ENCODE data around the gene ANKRD34A. TPM values are rescaled to one million over a fixed set of nuclear protein-coding genes. Genes with fewer than 3 reads are reported as not detected.

ANKRD34A gene
- polyA plus RNA-seq, 3 donors: 0.31 TPM; not detected in 2

DNA sequence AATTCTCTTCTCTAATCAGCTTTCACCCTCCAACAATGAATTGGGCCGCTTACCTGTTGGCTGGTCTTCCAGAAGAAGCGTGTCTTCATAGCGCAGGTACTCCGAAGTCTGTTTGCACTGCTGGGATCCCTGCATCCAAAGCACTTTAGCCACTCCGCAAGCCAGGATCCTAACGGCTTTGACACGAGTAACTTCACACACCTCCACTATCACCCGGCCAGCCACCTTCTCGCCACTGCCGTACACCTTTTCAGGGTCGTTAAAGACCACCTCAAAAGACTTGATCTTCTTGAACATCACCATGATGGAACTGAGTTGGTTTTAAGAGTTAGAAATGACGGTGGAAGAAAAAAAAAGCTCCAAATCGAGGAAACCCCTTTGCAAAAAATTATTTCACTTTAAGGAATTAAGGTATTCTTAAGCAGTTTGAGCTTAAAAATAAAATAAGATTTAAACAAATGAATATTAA, 31.6 kb upstream of the ANKRD34A start:
- Histone ChIP-seq H4K20me1 (ENCODE audit: insufficient read depth, low read length) (peaks cover 54% of the 10 kb centered on the region), H3K4me2 (replicated peaks; ENCODE audit: extremely low read depth, low read length, poor library complexity, severe bottlenecking) (peak overlapping the region; percentile 97), H3K27me3 (ENCODE audit: control insufficient read depth in 2 of 2, insufficient read depth in 2 of 2, low read length in 2 of 2) (no peaks in the 10 kb centered on the region), H3K79me2 (ENCODE audit: insufficient read depth, low read length) (peaks cover 81% of the 10 kb centered on the region), H3K9me3 (replicated peaks in 1 of 2; ENCODE audit: control insufficient read depth in 1 of 2, insufficient read depth in 1 of 2, low read length in 2 of 2) (no peaks in the 10 kb centered on the region), H3K27ac (ENCODE audit: low read depth in 1 of 2, low read length in 2 of 2) (peak overlapping the region; percentile 78 to 84), H2AFZ (ENCODE audit: insufficient read depth, low read depth, low read length, poor library complexity, severe bottlenecking) (no peak overlapping the region), H3K9ac (ENCODE audit: insufficient read depth, low read length, poor library complexity, severe bottlenecking) (peak overlapping the region; percentile 78), H3K4me3 (replicated peaks in 1 of 3; ENCODE audit: low read depth in 2 of 3, low read length in 3 of 3) (peak overlapping the region; percentile 87 to 100 (median 99)), H3K4me1 (ENCODE audit: control insufficient read depth in 1 of 2, insufficient read depth in 2 of 2, low read length in 2 of 2) (peaks cover 41 to 61% of the 10 kb centered on the region in 2 donors), H3K36me3 (replicated peaks in 1 of 2; ENCODE audit: control insufficient read depth in 1 of 2, insufficient read depth in 2 of 2, low read length in 2 of 2) (peaks cover 41 to 43% of the 10 kb centered on the region in 2 donors)
- Mint-ChIP-seq H3K36me3 (peaks cover 42 to 45% of the 10 kb centered on the region in 2 donors), H3K4me1 (peaks cover 64% of the 10 kb centered on the region), H3K4me3 (peak overlapping the region; percentile 99 to 100), H3K9me3 (peaks cover 0 to 12% (median 2%) of the 10 kb centered on the region in 7 donors), H3K27ac (peak overlapping the region; percentile 93 to 99 (median 97)), H3K27me3 (ENCODE audit: low read depth in 3 of 3) (peaks cover 0 to 5% (median 0%) of the 10 kb centered on the region in 3 donors)
- TF ChIP-seq, protein P1, sequence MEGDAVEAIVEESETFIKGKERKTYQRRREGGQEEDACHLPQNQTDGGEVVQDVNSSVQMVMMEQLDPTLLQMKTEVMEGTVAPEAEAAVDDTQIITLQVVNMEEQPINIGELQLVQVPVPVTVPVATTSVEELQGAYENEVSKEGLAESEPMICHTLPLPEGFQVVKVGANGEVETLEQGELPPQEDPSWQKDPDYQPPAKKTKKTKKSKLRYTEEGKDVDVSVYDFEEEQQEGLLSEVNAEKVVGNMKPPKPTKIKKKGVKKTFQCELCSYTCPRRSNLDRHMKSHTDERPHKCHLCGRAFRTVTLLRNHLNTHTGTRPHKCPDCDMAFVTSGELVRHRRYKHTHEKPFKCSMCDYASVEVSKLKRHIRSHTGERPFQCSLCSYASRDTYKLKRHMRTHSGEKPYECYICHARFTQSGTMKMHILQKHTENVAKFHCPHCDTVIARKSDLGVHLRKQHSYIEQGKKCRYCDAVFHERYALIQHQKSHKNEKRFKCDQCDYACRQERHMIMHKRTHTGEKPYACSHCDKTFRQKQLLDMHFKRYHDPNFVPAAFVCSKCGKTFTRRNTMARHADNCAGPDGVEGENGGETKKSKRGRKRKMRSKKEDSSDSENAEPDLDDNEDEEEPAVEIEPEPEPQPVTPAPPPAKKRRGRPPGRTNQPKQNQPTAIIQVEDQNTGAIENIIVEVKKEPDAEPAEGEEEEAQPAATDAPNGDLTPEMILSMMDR (IDR thresholded peaks at IDR 0.05): no peak
- DNase-seq: no peak
- intact Hi-C loops (cut with micrococcal nuclease): loop anchor here (1.0 to 5.0 kb wide), 3 partner anchors 15 to 34 kb away; partner anchors contain the start of genes ANKRD34A (in 1 of the 2) and POLR3GL (in 1 of the 2)
- 0% methylated on average over 1 of the region's 13 CpGs for WGBS (ENCODE audit: insufficient coverage)

DNA sequence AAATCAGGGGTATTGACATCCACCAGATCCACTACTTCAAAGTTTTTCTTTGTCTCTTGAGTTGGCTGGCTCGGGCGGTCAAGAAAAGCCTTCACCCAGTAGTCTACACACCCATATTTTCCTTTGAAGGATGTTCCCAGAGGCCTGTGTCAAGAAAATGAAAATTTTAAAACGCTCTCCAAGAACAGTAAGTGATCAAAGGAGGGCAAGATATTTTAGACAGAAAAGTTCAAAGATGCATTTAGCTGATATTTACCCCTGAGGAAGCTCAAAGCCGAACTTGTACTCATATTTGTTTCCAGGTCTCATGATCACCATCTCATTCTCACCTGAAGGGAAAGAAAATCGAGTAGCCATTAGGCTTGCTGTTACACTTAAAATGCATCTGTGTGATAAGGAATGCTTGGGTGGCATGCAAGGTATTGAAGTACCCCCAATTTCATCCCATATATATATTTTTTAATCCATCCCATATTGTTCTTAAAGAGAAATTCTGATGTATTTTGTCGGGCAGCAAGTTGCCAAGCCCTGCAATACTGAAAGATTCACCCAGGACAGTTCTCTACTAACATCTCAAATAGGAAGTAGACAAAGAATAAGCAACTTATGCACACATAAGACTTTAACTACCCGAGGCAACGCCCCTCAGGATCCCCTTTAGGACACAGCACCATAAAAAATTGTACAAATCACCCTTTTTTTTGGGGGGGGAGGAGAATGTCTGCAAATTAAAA, 30.9 kb upstream of the ANKRD34A start:
- peak overlapping the region; percentile 93 to 99 (median 97) for H3K27ac Mint-ChIP-seq
- Histone ChIP-seq H3K4me3 (replicated peaks in 1 of 3; ENCODE audit: low read depth in 2 of 3, low read length in 3 of 3) (peak overlapping the region; percentile 87 to 100 (median 99)), H3K9ac (ENCODE audit: insufficient read depth, low read length, poor library complexity, severe bottlenecking) (peak overlapping the region; percentile 78), H3K4me2 (replicated peaks; ENCODE audit: extremely low read depth, low read length, poor library complexity, severe bottlenecking) (peak overlapping the region; percentile 97), H3K79me2 (ENCODE audit: insufficient read depth, low read length) (peaks cover 81% of the 10 kb centered on the region), H3K27ac (ENCODE audit: low read depth in 1 of 2, low read length in 2 of 2) (peak overlapping the region; percentile 78 to 84), H3K27me3 (ENCODE audit: control insufficient read depth in 2 of 2, insufficient read depth in 2 of 2, low read length in 2 of 2) (no peaks in the 10 kb centered on the region), H4K20me1 (ENCODE audit: insufficient read depth, low read length) (peaks cover 61% of the 10 kb centered on the region), H2AFZ (ENCODE audit: insufficient read depth, low read depth, low read length, poor library complexity, severe bottlenecking) (no peak overlapping the region), H3K36me3 (replicated peaks in 1 of 2; ENCODE audit: control insufficient read depth in 1 of 2, insufficient read depth in 2 of 2, low read length in 2 of 2) (peaks cover 41 to 43% of the 10 kb centered on the region in 2 donors), H3K9me3 (replicated peaks in 1 of 2; ENCODE audit: control insufficient read depth in 1 of 2, insufficient read depth in 1 of 2, low read length in 2 of 2) (no peaks in the 10 kb centered on the region), H3K4me1 (ENCODE audit: control insufficient read depth in 1 of 2, insufficient read depth in 2 of 2, low read length in 2 of 2) (peaks cover 43 to 56% of the 10 kb centered on the region in 2 donors)
- peak overlapping the region; percentile 99 to 100 for H3K4me3 Mint-ChIP-seq
- WGBS (ENCODE audit: insufficient coverage): no CpG with 5 or more reads among the region's 8 CpGs
- peaks cover 42 to 45% of the 10 kb centered on the region in 2 donors for H3K36me3 Mint-ChIP-seq
- intact Hi-C loops (cut with micrococcal nuclease): loop anchor here in 1 of 2 donors (5.0 kb wide), 1 partner anchor 33 kb away; the partner anchor contains the start of genes ANKRD34A and POLR3GL
- peaks cover 69% of the 10 kb centered on the region for H3K4me1 Mint-ChIP-seq
- DNase-seq: no peak
- TF ChIP-seq, protein P1 (IDR thresholded peaks at IDR 0.05): no peak
- H3K27me3 Mint-ChIP-seq (ENCODE audit: low read depth in 3 of 3): peaks cover 0 to 3% (median 0%) of the 10 kb centered on the region in 3 donors
- H3K9me3 Mint-ChIP-seq: peaks cover 0 to 12% (median 2%) of the 10 kb centered on the region in 7 donors

Measured in CD14-positive monocyte (primary cell).